Right ventricle myocardium inferior (tissue), 1 donor: Measurements from ENCODE around the gene TTF1. TPM values are rescaled to one million over a fixed set of nuclear protein-coding genes. Genes with fewer than 3 reads are reported as not detected.
A peak's percentile ranks its signal among the peaks of the same experiment; 100 is the strongest.

ENCODE experiments used
- ATAC-seq: fragments of 200-7000 bp; cut with Tn5 transposase; one replicate; pipeline ENCODE4 v1.9.1; 2020; ENCODE audit warnings: mild to moderate bottlenecking, moderate library complexity
- DNase-seq: peaks from one replicate; pipeline ENCODE4 v3.0.0; 2021; ENCODE audit errors: missing footprints
- intact Hi-C: fragments of 100-400 bp; cut with DNase I; formaldehyde crosslinking; loops from one replicate; pipeline ENCODE4 v1.11.0; 2022
- long read RNA-seq: library from polyadenylated mRNA; unstranded; transcript quantifications from one replicate; pipeline ENCODE4 v2.0.0, GENCODE V29; 2021
- total RNA-seq: library from RNA; stranded (reverse); fragmentation: NEBNext Ultra II Directional; extraction: Animal tissue kit (Norgen Biotek cat#: 25700); gene quantifications from one replicate; pipeline ENCODE4 v1.2.1, GENCODE V29; 2021
- donor health status: DM: no; HTN: yes; CAD: no; lungs with severe emphysema.

Gene TTF1
- 17.2 TPM for total RNA-seq
- long read RNA-seq, partial matches to known transcripts: 3 of 4 reads
- long read RNA-seq, other reads (novel, unspliced or antisense): 1 of 4 reads

- ATAC-seq: peak; percentile 77
- peak; percentile 95 for DNase-seq
- intact Hi-C loops: loop anchor here (1.0 kb wide), 1 partner anchor 51 kb away; no protein-coding TSS in a partner anchor
Measured at GRCh38 chr9:132406554-132407122, at the start of gene TTF1. Gene TTF1 (minus strand): TSS chr9:132406840. CDS start chr9:132402821, 4,019 bp downstream.

GRCh38 chr9:132456241-132456640, 49.6 kb upstream of the TTF1 start:
- intact Hi-C loops: no loop called here
- ATAC-seq (no peak), DNase-seq (no peak)

GRCh38 chr9:132451276-132451675, 44.6 kb upstream of the TTF1 start:
- no peak for DNase-seq
- intact Hi-C loops: no loop called here
- no peak for ATAC-seq

GRCh38 chr9:132447902-132448301, 41.3 kb upstream of the TTF1 start:
- ATAC-seq (no peak), DNase-seq (no peak)
- intact Hi-C loops: no loop called here

GRCh38 chr9:132447346-132447745, 40.7 kb upstream of the TTF1 start:
- intact Hi-C loops: no loop called here
- no peak for DNase-seq
- ATAC-seq: no peak

GRCh38 chr9:132446887-132447286, 40.2 kb upstream of the TTF1 start:
- intact Hi-C loops: no loop called here
- no peak for ATAC-seq
- no peak for DNase-seq

GRCh38 chr9:132443951-132444607, 37.4 kb upstream of the TTF1 start:
- DNase-seq: no peak
- intact Hi-C loops: no loop called here
- no peak for ATAC-seq

GRCh38 chr9:132441404-132441803, 34.8 kb upstream of the TTF1 start:
- intact Hi-C loops: no loop called here
- DNase-seq (no peak), ATAC-seq (no peak)

- DNase-seq: no peak
- intact Hi-C loops: no loop called here
- ATAC-seq: no peak
Measured at GRCh38 chr9:132440735-132441134, 34.1 kb upstream of the TTF1 start.

- ATAC-seq: no peak
- intact Hi-C loops: no loop called here
- DNase-seq: no peak
Measured at GRCh38 chr9:132439153-132439552, 32.5 kb upstream of the TTF1 start.

- intact Hi-C loops: no loop called here
- ATAC-seq (no peak), DNase-seq (no peak)
Measured at GRCh38 chr9:132434881-132435280, 28.2 kb upstream of the TTF1 start.

GRCh38 chr9:132430998-132431397, 24.4 kb upstream of the TTF1 start:
- intact Hi-C loops: no loop called here
- ATAC-seq (no peak), DNase-seq (no peak)

- intact Hi-C loops: no loop called here
- no peak for DNase-seq
- ATAC-seq: no peak
Measured at GRCh38 chr9:132426639-132427414, 20.2 kb upstream of the TTF1 start.

- intact Hi-C loops: no loop called here
- ATAC-seq (no peak), DNase-seq (no peak)
Measured at GRCh38 chr9:132425675-132426062, 19.0 kb upstream of the TTF1 start.

- intact Hi-C loops: no loop called here
- no peak for ATAC-seq
- DNase-seq: no peak
Measured at GRCh38 chr9:132424857-132425674, 18.4 kb upstream of the TTF1 start.

- intact Hi-C loops: no loop called here
- DNase-seq (no peak), ATAC-seq (no peak)
Measured at GRCh38 chr9:132423503-132423902, 16.9 kb upstream of the TTF1 start.

GRCh38 chr9:132422574-132422973, 15.9 kb upstream of the TTF1 start:
- no peak for DNase-seq
- intact Hi-C loops: no loop called here
- no peak for ATAC-seq

GRCh38 chr9:132418726-132419363, 12.2 kb upstream of the TTF1 start:
- intact Hi-C loops: loop anchor here (2.0 kb wide), 1 partner anchor 154 kb away; no protein-coding TSS in a partner anchor
- DNase-seq (no peak), ATAC-seq (no peak)

- ATAC-seq (no peak), DNase-seq (no peak)
- intact Hi-C loops: no loop called here
Measured at GRCh38 chr9:132415181-132415580, 8.5 kb upstream of the TTF1 start.
